Measurements from ENCODE around the gene PXK. TPM values are rescaled to one million over a fixed set of nuclear protein-coding genes. Genes with fewer than 3 reads are reported as not detected.

The PXK gene
- total RNA-seq, 4 donors from 2014 or later, result 28.2 to 35.3 (median 30.3) TPM

DNA sequence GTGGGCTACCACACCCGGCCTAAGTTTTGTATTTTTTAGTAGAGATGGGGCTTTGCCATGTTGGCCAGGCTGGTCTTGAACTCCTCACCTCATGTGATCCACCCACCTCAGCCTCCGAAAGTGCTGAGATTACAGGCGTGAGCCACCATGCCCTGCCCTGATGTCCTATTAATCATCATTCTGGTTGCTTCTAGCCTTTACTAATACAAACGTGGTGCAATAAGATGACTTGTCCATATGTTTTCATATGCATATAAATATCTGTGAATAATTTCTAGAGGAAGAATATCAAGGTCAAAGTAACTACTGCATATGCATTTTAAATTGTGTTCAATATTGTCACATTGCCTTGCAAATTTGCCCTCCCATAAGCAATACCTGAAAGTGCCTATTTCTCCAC, 126.5 kb downstream of the PXK start:
- no peaks in the 10 kb centered on the region for H3K36me3 ChIP-seq
- TF ChIP-seq EP300 (IDR thresholded peaks at IDR 0.05), result no peak
- TF ChIP-seq POLR2A (IDR thresholded peaks at IDR 0.05; ENCODE audit: low read depth), result no peak
- TF ChIP-seq POLR2AphosphoS5 (IDR thresholded peaks at IDR 0.05), result no peak
- TF ChIP-seq, protein P1, sequence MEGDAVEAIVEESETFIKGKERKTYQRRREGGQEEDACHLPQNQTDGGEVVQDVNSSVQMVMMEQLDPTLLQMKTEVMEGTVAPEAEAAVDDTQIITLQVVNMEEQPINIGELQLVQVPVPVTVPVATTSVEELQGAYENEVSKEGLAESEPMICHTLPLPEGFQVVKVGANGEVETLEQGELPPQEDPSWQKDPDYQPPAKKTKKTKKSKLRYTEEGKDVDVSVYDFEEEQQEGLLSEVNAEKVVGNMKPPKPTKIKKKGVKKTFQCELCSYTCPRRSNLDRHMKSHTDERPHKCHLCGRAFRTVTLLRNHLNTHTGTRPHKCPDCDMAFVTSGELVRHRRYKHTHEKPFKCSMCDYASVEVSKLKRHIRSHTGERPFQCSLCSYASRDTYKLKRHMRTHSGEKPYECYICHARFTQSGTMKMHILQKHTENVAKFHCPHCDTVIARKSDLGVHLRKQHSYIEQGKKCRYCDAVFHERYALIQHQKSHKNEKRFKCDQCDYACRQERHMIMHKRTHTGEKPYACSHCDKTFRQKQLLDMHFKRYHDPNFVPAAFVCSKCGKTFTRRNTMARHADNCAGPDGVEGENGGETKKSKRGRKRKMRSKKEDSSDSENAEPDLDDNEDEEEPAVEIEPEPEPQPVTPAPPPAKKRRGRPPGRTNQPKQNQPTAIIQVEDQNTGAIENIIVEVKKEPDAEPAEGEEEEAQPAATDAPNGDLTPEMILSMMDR (IDR thresholded peaks at IDR 0.05), result no peak
- 79% methylated on average over 4 of the region's 4 CpGs for WGBS
- intact Hi-C loops (cut with DNase I), result no loop called here
- H3K4me1 ChIP-seq, result peaks cover 0 to 14% (median 11%) of the 10 kb centered on the region in 4 donors
- H3K4me3 ChIP-seq, result no peak overlapping the region
- H3K9me3 ChIP-seq, result peaks cover 0 to 17% (median 8%) of the 10 kb centered on the region in 4 donors
- DNase-seq (ENCODE audit: extremely low spot score), result no peak
- H3K27me3 ChIP-seq, result no peaks in the 10 kb centered on the region
- no peak overlapping the region for H3K27ac ChIP-seq (replicated peaks in 1 of 4)

DNA sequence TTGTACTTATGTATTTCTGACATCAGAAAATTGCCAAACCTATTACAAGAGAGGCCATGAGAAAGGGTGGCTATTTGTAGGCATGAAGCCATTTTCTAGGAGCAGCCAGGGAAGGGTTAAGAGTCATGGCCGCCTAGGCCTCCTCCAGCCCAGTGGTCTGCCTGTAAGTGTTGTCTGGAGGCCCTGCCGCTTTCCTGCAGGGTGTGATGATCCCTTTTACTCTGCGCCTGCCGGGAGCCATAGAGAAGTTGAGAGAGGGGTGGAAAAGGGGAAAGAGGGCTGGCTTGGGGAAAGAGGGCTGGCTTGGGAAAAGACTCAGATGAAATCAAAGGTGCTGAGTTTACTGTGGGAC, 130.1 kb downstream of the PXK start:
- intact Hi-C loops (cut with DNase I), result no loop called here
- no peak for DNase-seq (ENCODE audit: extremely low spot score)
- H3K36me3 ChIP-seq, result no peaks in the 10 kb centered on the region
- WGBS, result 91% methylated on average over 4 of the region's 4 CpGs
- H3K4me1 ChIP-seq, result peaks cover 0 to 14% (median 11%) of the 10 kb centered on the region in 4 donors
- H3K27me3 ChIP-seq, result no peaks in the 10 kb centered on the region
- H3K27ac ChIP-seq (replicated peaks in 1 of 4), result no peak overlapping the region
- H3K9me3 ChIP-seq, result no peaks in the 10 kb centered on the region
- no peak for TF ChIP-seq EP300 (IDR thresholded peaks at IDR 0.05)
- TF ChIP-seq, protein P1 (IDR thresholded peaks at IDR 0.05), result no peak
- TF ChIP-seq POLR2A (IDR thresholded peaks at IDR 0.05; ENCODE audit: low read depth), result no peak
- TF ChIP-seq POLR2AphosphoS5 (IDR thresholded peaks at IDR 0.05), result no peak
- H3K4me3 ChIP-seq, result no peak overlapping the region

- intact Hi-C loops (cut with DNase I), result no loop called here
- peak overlapping the region; percentile 17 to 24 (median 23) for H3K4me3 ChIP-seq
- no peak for DNase-seq (ENCODE audit: extremely low spot score)
- H3K27ac ChIP-seq (replicated peaks in 1 of 4), result no peak overlapping the region
- TF ChIP-seq POLR2A (IDR thresholded peaks at IDR 0.05; ENCODE audit: low read depth) (no peak), EP300 (IDR thresholded peaks at IDR 0.05) (no peak), POLR2AphosphoS5 (IDR thresholded peaks at IDR 0.05) (peak in 1 of 2 donors; percentile 17)
- TF ChIP-seq, protein P1 (IDR thresholded peaks at IDR 0.05), result peak; percentile 60 to 76 (median 62)
- 35% methylated on average over 18 of the region's 18 CpGs for WGBS
- H3K4me1 ChIP-seq, result peaks cover 0 to 14% (median 11%) of the 10 kb centered on the region in 4 donors
- no peaks in the 10 kb centered on the region for H3K36me3 ChIP-seq
- no peaks in the 10 kb centered on the region for H3K9me3 ChIP-seq
- no peaks in the 10 kb centered on the region for H3K27me3 ChIP-seq
Measured at GRCh38 chr3:58463181-58463941, 130.7 kb downstream of the PXK start.

DNA sequence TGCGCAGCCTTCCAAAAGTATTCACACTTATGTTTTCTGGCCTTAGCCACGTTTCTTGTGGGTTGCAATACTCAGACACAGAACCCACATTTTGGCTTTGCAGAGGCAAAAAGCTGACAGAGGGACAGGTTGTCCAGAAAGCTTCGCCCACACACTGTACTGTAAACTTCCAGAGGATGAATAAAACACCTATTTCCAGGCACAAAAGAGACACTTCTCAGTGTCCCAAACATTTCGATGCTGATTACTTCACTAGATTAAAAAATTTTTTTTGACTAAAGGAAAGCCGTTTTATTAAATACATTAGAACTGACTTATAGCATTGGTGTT, 131.2 kb downstream of the PXK start:
- intact Hi-C loops (cut with DNase I), result no loop called here
- H3K4me3 ChIP-seq, result peak overlapping the region in 3 of 4 donors; percentile 17 to 24 (median 23)
- H3K4me1 ChIP-seq, result peaks cover 0 to 14% (median 11%) of the 10 kb centered on the region in 4 donors
- H3K36me3 ChIP-seq, result no peaks in the 10 kb centered on the region
- TF ChIP-seq, protein P1 (IDR thresholded peaks at IDR 0.05), result peak in 1 of 3 experiments; percentile 1
- TF ChIP-seq EP300 (IDR thresholded peaks at IDR 0.05) (no peak), POLR2A (IDR thresholded peaks at IDR 0.05; ENCODE audit: low read depth) (no peak)
- no peak for DNase-seq (ENCODE audit: extremely low spot score)
- no peaks in the 10 kb centered on the region for H3K27me3 ChIP-seq
- H3K9me3 ChIP-seq, result no peaks in the 10 kb centered on the region
- WGBS, result 43% methylated on average over 5 of the region's 5 CpGs
- H3K27ac ChIP-seq (replicated peaks in 1 of 4), result no peak overlapping the region
